ENCODE data around the gene RIMS4.

GRCh38 chr20:44807051-44807683 is 3.2 kb downstream of the RIMS4 start:
- TF ChIP-seq POLR2AphosphoS5 (IDR thresholded peaks at IDR 0.05): no peak
- no peak for TF ChIP-seq POLR2A (IDR thresholded peaks at IDR 0.05)

Measured in prostate gland (tissue), 1 donor.